Measurements from ENCODE around the gene PTPRU.

The PTPRU gene

DNA sequence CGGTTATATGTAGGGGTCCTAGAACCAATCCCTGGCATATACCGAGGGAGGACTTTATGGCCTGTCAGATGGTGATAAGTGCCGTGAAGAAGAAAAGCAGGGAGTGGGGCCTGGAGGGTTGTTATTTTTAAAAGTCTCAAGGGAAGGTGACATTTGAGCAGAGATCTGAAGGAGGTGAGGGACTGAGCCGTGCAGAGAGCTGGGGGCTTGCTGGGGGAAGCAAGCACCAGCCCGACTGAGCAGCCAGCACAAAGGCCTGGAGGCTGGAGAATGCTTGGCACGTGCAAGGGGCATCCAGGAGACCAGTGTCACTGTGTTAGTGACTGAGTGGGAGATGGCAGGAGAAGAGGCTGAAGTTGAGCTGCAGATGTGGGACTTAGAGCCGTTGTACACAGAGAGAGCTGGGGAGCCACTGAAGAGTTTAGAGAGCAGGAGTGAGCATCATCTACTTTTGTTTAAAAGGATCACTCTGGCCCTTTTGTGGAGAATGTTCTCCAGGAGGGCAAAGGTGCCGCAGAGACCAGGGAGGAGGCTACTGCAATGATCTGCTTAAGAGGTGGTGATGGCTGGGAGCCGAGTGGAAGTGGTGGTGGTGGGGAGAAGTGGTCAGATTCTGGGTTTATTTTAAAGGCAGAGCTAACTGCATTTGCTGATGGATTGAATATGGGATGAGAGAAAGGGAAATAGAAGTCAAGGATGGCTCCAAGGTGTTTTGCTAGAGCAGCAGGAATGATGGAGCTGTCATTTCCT is 31.2 kb downstream of the PTPRU start:
- DNase-seq = no peak

DNA sequence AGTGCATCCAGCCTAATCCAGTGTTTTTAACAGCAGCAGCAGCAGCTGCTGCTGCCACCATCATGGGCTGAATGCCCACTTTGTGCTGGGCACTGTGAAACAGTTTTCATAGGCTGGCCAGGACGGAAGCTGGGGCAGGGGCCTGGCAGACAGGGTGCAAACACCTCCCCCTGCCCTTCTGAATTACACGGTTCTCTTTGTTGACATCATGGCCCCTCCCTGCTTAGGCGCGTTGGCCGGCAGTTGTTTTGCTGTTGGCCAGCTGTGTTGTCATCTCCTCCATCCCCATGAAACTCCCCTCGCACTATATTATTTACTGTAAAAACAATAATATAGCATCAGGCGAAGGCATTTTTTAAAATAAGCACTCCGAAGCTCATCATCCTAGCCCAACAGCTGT is 33.1 kb downstream of the PTPRU start:
- DNase-seq = no peak

DNA sequence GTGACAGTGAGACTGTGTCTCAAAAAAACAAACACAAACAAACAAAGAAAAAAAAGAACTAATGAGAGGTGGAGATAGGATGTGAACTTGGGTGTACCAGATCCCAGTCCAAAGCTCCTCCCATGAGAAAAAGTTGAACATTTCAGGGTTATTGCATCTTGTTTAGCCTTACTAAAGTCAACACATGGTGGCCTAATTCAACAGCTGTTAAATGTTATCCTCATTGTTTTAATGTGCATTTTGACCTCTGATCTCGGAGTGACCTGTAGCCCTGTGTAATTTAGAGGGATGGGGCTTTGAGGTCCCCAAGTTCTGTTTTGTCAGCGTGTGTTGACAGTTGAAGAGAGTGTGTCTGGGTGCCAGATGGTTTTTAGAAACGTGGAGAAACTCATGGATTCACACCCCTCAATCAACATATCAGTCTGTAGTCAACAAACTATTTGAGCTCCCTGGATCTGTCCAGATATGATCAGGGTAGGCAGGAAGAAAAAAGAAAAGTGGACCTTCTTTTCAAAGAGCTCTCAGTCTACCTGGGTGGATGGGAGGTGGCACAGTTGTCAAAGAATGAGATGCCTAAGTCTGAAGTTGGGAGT is 34.7 kb downstream of the PTPRU start:
- peak; percentile 27 for DNase-seq

DNA sequence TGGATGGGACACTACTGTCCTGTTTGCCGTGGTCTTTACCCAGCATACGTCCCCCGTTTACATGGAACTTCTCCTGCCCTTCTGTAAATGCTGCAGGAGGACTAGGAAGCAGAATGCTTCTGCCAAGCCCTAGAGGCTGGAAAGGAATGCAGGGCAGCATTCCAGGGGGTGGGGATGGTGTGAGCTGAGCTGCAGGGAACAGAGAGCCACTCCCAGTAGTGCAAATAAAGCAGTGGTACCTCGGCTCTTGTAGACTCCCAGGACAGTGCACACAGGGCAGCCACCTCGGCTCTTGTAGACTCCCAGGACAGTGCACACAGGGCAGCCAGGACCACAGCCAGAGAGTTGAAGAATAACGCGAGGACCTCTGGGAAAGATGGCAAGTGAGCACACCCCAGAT is 35.4 kb downstream of the PTPRU start:
- peak; percentile 89 for DNase-seq

DNA sequence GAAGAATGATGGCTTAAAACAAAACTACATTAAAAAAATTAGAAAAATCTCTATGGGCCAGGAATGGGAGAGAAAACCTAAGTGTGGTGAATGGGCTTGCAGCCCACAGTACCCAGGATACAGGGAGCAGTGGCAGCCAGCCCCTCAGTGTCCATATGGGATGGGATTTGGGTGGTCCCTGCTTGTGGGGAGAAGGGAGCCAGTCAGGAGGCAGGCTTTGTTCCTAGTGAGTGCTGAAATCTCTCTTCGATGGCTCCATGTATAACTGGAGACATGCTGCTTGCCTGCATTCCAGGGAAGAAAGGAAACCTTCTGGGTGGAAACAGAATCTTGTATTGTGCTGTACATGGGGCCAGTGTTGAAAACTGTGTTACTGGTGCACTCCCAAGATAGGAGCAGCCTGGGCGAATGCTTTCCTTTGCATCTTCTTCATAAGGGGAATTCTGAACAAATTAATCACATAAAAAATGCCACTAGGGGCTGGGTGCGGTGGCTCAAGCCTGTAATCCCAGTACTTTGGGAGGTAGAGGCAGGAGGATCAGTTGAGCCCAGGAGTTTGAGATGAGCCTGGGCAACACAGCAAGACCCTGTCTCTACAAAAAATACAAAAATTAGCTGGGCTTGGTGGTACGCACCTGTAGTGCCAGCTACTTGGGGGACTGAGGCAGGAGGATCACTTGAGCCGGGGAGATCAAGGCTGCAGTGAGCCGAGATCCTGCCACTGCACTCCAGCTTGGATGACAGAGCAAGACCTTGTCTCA is 36.0 kb downstream of the PTPRU start:
- peak; percentile 14 for DNase-seq

DNA sequence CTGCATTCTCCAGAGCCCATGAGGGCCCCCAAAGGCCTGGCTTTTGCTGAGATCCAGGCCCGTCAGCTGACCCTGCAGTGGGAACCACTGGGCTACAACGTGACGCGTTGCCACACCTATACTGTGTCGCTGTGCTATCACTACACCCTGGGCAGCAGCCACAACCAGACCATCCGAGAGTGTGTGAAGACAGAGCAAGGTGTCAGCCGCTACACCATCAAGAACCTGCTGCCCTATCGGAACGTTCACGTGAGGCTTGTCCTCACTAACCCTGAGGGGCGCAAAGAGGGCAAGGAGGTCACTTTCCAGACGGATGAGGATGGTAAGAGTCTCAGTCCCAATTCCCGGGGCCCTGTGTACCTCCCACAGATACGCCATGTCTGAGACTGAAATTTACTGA is 39.1 kb downstream of the PTPRU start:
- no peak for DNase-seq

GRCh38 chr1:29278124-29278523 is 41.8 kb downstream of the PTPRU start:
- no peak for DNase-seq

GRCh38 chr1:29279406-29279805 is 43.1 kb downstream of the PTPRU start:
- DNase-seq = no peak

- DNase-seq = no peak
Observed at GRCh38 chr1:29279951-29280391, 43.6 kb downstream of the PTPRU start.

GRCh38 chr1:29280409-29281131 is 44.2 kb downstream of the PTPRU start:
- DNase-seq = peak; percentile 45

GRCh38 chr1:29281571-29281970 is 45.2 kb downstream of the PTPRU start:
- DNase-seq = peak; percentile 44

GRCh38 chr1:29282135-29282923 is 46.0 kb downstream of the PTPRU start:
- no peak for DNase-seq

DNA sequence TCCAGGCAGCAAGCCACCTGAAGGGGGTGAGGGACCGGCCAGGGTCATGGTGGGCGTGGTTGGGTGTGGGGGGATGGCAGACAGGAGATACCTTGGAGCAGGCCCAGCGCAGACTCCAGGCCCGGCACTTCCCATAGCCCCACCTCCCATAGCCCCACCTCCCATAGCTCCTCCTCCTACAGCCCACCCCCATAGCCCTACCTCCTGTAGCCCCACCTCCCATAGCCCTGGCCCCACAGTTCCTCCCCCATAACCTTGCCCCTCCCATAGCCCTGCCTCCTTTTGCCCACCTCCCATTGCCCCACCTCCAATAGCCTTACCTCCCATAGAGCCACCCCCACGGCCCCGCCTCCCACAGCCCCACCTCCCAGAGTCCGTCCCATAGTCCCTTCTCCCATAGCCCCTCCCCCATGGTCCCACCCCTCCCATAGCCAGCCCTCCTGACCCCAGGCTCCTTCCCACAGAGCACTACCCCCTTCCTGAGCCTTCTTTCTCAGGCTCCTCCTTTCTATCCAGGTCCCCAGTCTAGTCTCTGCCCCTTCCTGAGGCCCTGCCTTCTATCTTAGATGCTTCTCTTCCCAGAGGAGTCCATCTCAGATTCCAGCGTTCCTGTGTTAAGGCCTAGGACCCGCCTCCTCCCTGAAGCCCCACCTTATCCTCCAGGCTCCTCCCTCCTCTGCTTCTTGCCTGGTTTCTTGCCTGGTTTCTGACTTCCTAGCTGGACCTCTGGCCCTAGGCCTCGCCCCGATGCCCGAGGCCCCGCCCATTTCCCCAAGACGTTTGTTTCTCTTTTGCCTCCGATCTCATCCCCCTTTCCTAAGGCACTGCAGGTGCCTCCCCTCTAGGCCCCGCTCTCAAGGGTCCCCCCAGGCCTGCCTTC is 46.8 kb downstream of the PTPRU start:
- DNase-seq = peak; percentile 73

DNA sequence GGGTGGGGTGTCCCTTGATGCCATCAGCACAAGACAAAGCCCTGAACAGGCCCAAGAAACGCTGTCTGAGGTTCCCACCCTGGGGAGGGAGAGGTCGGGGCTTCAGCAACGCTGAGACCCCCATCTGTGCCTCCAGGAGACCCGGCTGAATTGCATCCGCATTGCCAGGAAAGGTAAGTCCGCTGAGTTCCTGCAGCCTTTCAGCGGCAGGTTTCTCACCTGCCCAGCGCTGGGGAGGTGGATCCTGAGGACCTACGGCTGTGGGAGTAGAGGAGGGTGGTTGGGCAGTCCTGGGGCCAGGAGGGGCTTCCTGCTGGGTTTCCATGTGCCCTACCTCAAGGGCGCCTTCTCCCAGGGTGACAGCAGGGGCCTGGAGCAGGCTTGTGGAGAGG is 47.5 kb downstream of the PTPRU start:
- no peak for DNase-seq

- no peak for DNase-seq
Observed at GRCh38 chr1:29284286-29284960, 48.1 kb downstream of the PTPRU start.

DNA sequence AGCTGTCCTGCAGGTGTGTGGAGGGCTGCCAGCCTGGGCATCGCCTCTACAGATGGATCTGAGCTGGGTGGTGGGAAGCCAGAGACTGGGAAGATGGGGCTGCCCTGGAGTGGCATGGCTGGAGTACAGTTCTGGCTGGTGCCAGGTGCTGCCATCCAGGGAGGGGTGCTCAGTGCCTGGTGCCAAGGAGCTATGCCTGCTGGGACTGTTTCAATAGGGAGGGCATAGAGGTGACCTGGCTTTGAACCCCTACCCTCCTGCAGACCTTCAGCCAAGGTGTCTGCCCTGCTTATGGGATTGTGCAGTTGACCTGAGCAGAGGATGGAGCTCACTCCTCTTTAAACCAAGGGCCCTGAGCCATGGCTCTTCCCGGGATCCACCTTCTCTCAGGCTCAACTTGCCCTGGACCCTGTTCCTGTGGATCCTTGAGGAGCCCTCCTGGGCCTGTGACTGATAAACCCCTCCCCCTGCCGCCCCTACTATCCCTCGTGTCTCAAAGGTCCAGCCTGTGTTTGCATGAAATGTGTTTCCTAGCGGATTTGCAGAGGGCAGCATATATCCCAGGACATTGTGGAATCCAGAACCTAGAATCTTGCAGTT is 48.7 kb downstream of the PTPRU start:
- DNase-seq = no peak

DNA sequence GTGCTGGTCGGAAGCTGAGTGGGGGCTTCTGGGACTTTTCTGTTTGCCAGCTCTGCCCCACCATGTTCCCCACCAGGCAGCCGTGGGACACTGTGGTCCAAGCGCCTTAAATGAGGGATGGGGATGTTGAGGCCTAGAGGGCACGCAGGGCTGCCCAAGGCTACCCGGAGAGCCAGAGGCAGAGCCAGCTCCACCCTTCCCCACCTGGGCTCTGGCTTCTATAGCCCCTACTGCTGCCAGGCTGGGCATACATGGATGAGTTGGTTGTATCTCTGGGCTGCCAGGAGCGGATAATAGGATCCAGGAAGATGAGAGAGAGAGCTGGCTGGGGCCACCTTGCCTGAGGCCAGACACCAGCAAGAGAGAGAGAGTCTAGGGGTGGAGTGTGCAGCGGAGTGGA is 49.4 kb downstream of the PTPRU start:
- DNase-seq = no peak

- DNase-seq = no peak
Observed at GRCh38 chr1:29286194-29286767, 50.0 kb downstream of the PTPRU start.

DNA sequence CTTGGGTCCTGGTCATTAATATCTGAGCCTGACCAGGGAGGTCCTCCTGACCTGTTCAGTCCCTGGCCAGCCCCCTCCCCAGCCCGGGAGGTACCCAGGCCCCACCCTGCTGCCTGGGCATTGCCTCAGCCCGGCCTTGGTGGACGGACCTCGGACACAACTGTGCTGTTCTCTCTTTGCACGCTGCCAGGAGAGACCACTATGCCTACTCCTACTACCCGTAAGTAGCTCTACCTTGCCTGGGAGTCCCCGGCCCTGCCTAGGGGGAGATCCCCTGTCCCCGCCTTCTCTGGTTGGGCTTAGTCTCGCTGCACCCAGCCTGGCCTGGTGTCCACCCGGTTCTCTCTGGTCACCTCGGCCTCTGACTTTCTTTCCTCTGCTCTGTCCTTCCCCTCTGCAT is 53.2 kb downstream of the PTPRU start:
- no peak for DNase-seq

GRCh38 chr1:29290414-29290985 is 54.2 kb downstream of the PTPRU start:
- peak; percentile 66 for DNase-seq

Data from fibroblast of upper back skin (primary cell).